OCI-LY7 (cell line): Measurements from ENCODE around the gene CNOT1. TPM values are rescaled to one million over a fixed set of nuclear protein-coding genes. Genes with fewer than 3 reads are reported as not detected.

ENCODE experiments used
- BruUV-seq: library from RNA; stranded (reverse); fragments of 400-500 nt; replicated peaks from 2 replicates; lab custom pipeline; 2021; lab: Mats Ljungman, UMichigan
- CTCF ChIA-PET: fragments of 300-600 bp; sonication (Branson Sonifier 250); formaldehyde crosslinking; loops from one replicate; lab custom pipeline; 2022; ENCODE audit warnings: antibody characterized with exemption; ENCODE audit not compliant: unreplicated experiment; lab: Charles Lee
- POLR2A ChIA-PET: fragments of 300-600 bp; sonication (Branson Sonifier 250); formaldehyde crosslinking; loops from one replicate; lab custom pipeline; 2022; ENCODE audit warnings: antibody characterized with exemption; lab: Charles Lee
- DNase-seq: peaks from one replicate; pipeline ENCODE4 v3.0.0-alpha.2; 2015; ENCODE audit warnings: low spot score
- H2AFZ ChIP-seq: fragments of 200-600 bp; sonication (generic), shearing (Covaris generic); 2 replicates; pipeline ENCODE4 v1.6.1; 2014; ENCODE audit warnings: mild to moderate bottlenecking, antibody characterized with exemption, low read length, moderate library complexity
- H3K27ac ChIP-seq: fragments of 200-600 bp; sonication (generic); 2 replicates; pipeline ENCODE4 v1.5.1; 2014; ENCODE audit warnings: mixed run types, low read depth, mild to moderate bottlenecking, moderate library complexity, low read length, inconsistent platforms; ENCODE audit not compliant: poor library complexity, severe bottlenecking
- H3K36me3 ChIP-seq: fragments of 200-600 bp; sonication (generic); 2 replicates; pipeline ENCODE4 v1.6.1; 2014; ENCODE audit warnings: mild to moderate bottlenecking, antibody characterized with exemption, low read length, moderate library complexity, mixed read lengths; ENCODE audit not compliant: insufficient read depth
- H3K4me1 ChIP-seq: fragments of 200-600 bp; sonication (generic); 2 replicates; pipeline ENCODE4 v1.5.1; 2014; ENCODE audit warnings: mild to moderate bottlenecking, low read length; ENCODE audit not compliant: insufficient read depth, poor library complexity, severe bottlenecking
- H3K4me2 ChIP-seq: fragments of 200-600 bp; sonication (generic); 2 replicates; pipeline ENCODE4 v1.6.1; 2014; ENCODE audit warnings: mild to moderate bottlenecking, low read length
- H3K4me3 ChIP-seq: fragments of 200-600 bp; sonication (generic); 2 replicates; pipeline ENCODE4 v1.5.1; 2014; ENCODE audit warnings: mild to moderate bottlenecking, low read depth, low read length; ENCODE audit not compliant: poor library complexity, severe bottlenecking
- H3K79me2 ChIP-seq: fragments of 200-600 bp; sonication (generic); 2 replicates; pipeline ENCODE4 v1.6.1; 2016; ENCODE audit warnings: low read depth, mild to moderate bottlenecking, low read length, moderate library complexity, mixed read lengths; ENCODE audit not compliant: insufficient read depth
- H3K9me2 ChIP-seq: fragments of 200-600 bp; sonication (generic); 2 replicates; pipeline ENCODE4 v1.6.1; 2016; ENCODE audit warnings: mild to moderate bottlenecking, low read length, mixed read lengths; ENCODE audit not compliant: insufficient read depth
- H3K9me3 ChIP-seq: fragments of 200-600 bp; sonication (generic); 2 replicates; pipeline ENCODE4 v1.6.1; 2014; ENCODE audit warnings: mild to moderate bottlenecking, mixed run types, low read length, mixed read lengths
- H4K20me1 ChIP-seq: fragments of 200-600 bp; sonication (generic); 2 replicates; pipeline ENCODE4 v1.6.1; 2014; ENCODE audit warnings: mild to moderate bottlenecking, antibody characterized with exemption, low read length, moderate library complexity, mixed read lengths; ENCODE audit not compliant: insufficient read depth
- EZH2phosphoT487 ChIP-seq: fragments of 200-600 bp; sonication (generic); IDR thresholded peaks from 2 replicates; pipeline ENCODE4 v1.6.1; 2018; ENCODE audit warnings: low read depth, borderline replicate concordance, mild to moderate bottlenecking, mixed run types, antibody characterized with exemption, low read length, moderate library complexity, mixed read lengths
- intact Hi-C: fragments of 100-400 bp; cut with micrococcal nuclease; formaldehyde crosslinking; loops from one replicate; pipeline ENCODE4 v1.10.0; 2022; ENCODE audit not compliant: unreplicated experiment
- total RNA-seq, 2 experiments: library from RNA; depleted of rRNA in 1 of 2; stranded (reverse); fragments of >200 nt in 1 of 2; shearing (Covaris generic) in 1 of 2; gene quantifications; 2 replicates each; pipeline ENCODE4 v1.2.3, GENCODE V29; 2014 to 2022
- TF ChIP-seq, protein P1 (sequence below): fragments of 200-600 bp; sonication (generic); conservative IDR thresholded peaks from 2 replicates; pipeline ENCODE4 v1.5.1; 2014; ENCODE audit warnings: mild to moderate bottlenecking, antibody characterized with exemption, low read length, moderate library complexity, mixed read lengths

Gene CNOT1
- total RNA-seq, 2 experiments from 2014 or later = 230 to 288 TPM

DNA sequence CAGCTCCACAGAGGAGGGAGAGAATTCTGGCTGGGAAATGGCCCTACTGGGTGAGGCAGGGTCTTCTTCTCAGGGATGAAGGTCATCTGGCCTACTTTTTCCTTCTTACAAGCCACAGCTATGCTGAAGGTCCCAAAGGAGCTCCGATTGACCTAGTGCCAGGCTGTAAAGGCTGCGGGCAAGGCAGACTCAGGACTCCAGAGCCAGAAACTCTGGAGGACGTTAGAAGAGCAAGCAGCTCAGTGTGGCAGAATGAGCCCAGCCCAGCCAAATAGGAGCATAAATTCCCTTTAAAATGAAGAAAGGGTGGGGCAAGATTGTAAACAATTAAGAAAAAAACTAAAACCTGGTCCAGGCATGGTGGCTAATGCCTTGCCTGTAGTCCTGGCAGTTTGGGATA is 20.1 kb upstream of the CNOT1 start:
- H3K27ac ChIP-seq = no peak overlapping the region
- no peaks in the 10 kb centered on the region for H3K9me2 ChIP-seq
- no peaks in the 10 kb centered on the region for H3K36me3 ChIP-seq
- ChIA-PET CTCF (interaction anchor here (0.6 kb wide), 1 partner anchor 618 kb away, joined by 10 read pairs; no protein-coding TSS in a partner anchor), POLR2A (no interaction called here)
- H3K79me2 ChIP-seq = no peaks in the 10 kb centered on the region
- no peak overlapping the region for H3K4me2 ChIP-seq
- DNase-seq = no peak
- no peaks in the 10 kb centered on the region for H3K9me3 ChIP-seq
- no peaks in the 10 kb centered on the region for H4K20me1 ChIP-seq
- TF ChIP-seq EZH2phosphoT487 = no peak
- TF ChIP-seq, protein P1, sequence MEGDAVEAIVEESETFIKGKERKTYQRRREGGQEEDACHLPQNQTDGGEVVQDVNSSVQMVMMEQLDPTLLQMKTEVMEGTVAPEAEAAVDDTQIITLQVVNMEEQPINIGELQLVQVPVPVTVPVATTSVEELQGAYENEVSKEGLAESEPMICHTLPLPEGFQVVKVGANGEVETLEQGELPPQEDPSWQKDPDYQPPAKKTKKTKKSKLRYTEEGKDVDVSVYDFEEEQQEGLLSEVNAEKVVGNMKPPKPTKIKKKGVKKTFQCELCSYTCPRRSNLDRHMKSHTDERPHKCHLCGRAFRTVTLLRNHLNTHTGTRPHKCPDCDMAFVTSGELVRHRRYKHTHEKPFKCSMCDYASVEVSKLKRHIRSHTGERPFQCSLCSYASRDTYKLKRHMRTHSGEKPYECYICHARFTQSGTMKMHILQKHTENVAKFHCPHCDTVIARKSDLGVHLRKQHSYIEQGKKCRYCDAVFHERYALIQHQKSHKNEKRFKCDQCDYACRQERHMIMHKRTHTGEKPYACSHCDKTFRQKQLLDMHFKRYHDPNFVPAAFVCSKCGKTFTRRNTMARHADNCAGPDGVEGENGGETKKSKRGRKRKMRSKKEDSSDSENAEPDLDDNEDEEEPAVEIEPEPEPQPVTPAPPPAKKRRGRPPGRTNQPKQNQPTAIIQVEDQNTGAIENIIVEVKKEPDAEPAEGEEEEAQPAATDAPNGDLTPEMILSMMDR = no peak
- peaks cover 9% of the 10 kb centered on the region for H3K4me1 ChIP-seq
- H3K4me3 ChIP-seq = no peak overlapping the region
- intact Hi-C loops = no loop called here
- no TSS peak for BruUV-seq
- H2AFZ ChIP-seq = no peak overlapping the region

DNA sequence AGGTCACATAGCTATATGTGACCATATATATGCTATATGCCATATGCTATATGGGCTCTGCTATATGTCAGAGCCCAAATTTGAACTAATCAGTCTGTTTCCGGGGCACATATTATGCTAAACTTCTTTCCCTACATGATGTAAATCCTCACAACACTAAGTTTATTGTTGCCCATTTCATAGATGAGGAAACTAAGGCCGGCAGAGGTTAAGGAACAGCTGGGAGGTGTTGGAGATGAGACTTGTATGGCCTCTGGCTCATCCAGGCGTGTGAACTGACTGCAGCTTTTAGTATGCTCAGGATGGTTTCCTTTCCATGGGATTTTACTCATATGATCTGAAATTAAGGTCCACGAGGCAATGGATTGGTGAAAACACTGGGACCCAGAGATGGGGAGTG is 17.5 kb upstream of the CNOT1 start:
- H3K4me3 ChIP-seq = no peak overlapping the region
- H3K9me3 ChIP-seq = no peaks in the 10 kb centered on the region
- DNase-seq = no peak
- BruUV-seq = no TSS peak
- CTCF ChIA-PET = no interaction called here
- POLR2A ChIA-PET = interaction anchor here (0.5 to 1.4 kb wide), 4 partner anchors 8 to 639 kb away, joined by 4 to 5 read pairs (median 4); no protein-coding TSS in a partner anchor
- H3K4me2 ChIP-seq = no peak overlapping the region
- intact Hi-C loops = no loop called here
- H3K27ac ChIP-seq = no peak overlapping the region
- no peaks in the 10 kb centered on the region for H3K36me3 ChIP-seq
- H2AFZ ChIP-seq = no peak overlapping the region
- H3K79me2 ChIP-seq = no peaks in the 10 kb centered on the region
- H3K9me2 ChIP-seq = no peaks in the 10 kb centered on the region
- H3K4me1 ChIP-seq = peaks cover 9% of the 10 kb centered on the region
- H4K20me1 ChIP-seq = no peaks in the 10 kb centered on the region
- TF ChIP-seq EZH2phosphoT487 = no peak
- TF ChIP-seq, protein P1 = no peak

GRCh38 chr16:58644765-58645487 is 15.3 kb upstream of the CNOT1 start:
- H3K4me1 ChIP-seq = no peaks in the 10 kb centered on the region
- H3K4me3 ChIP-seq = no peak overlapping the region
- POLR2A ChIA-PET = interaction anchor here (0.5 to 0.7 kb wide), 3 partner anchors 63 to 1507 kb away, joined by 4 to 5 read pairs (median 5); no protein-coding TSS in a partner anchor

More at GRCh38 chr16:58644765-58645487, 15.3 kb upstream of the CNOT1 start:
- Histone ChIP-seq H3K9me2 (no peaks in the 10 kb centered on the region), H4K20me1 (no peaks in the 10 kb centered on the region), H3K4me2 (no peak overlapping the region), H3K79me2 (no peaks in the 10 kb centered on the region), H2AFZ (no peak overlapping the region), H3K9me3 (no peaks in the 10 kb centered on the region), H3K36me3 (no peaks in the 10 kb centered on the region), H3K27ac (no peak overlapping the region)
- no peak for DNase-seq
- no TSS peak for BruUV-seq
- TF ChIP-seq, protein P1 = no peak
- no peak for TF ChIP-seq EZH2phosphoT487
- intact Hi-C loops = no loop called here
- CTCF ChIA-PET = no interaction called here
